Mesenchymal stem cell (in vitro differentiated cells and primary cell): ENCODE data around the gene CACNA1C.

Source experiments
- DNase-seq: peaks from one replicate; pipeline ENCODE4 v3.0.0-alpha.2; 2013
- H2AFZ ChIP-seq: one replicate; pipeline ENCODE4 v1.6.1; 2013; ENCODE audit warnings: low read depth, mild to moderate bottlenecking, control low read depth, inconsistent platforms, low read length, moderate library complexity
- H2AK5ac ChIP-seq: 2 replicates; pipeline ENCODE4 v1.6.1; 2013; ENCODE audit warnings: low read length, moderate library complexity, mild to moderate bottlenecking, inconsistent platforms; ENCODE audit not compliant: severe bottlenecking
- H2BK120ac ChIP-seq: one replicate; pipeline ENCODE4 v1.6.1; 2013; ENCODE audit warnings: low read depth, mild to moderate bottlenecking, inconsistent platforms, low read length, moderate library complexity
- H2BK12ac ChIP-seq, 2 experiments: one replicate each; pipeline ENCODE4 v1.6.1; 2013; ENCODE audit warnings: inconsistent platforms in 2 of 2, low read length in 2 of 2, mild to moderate bottlenecking in 2 of 2, moderate library complexity in 2 of 2, control low read depth in 1 of 2
- H2BK15ac ChIP-seq: one replicate; pipeline ENCODE4 v1.6.1; 2013; ENCODE audit warnings: mild to moderate bottlenecking, low read depth, inconsistent platforms; ENCODE audit not compliant: poor library complexity, severe bottlenecking
- H2BK5ac ChIP-seq: 2 replicates; pipeline ENCODE4 v1.6.1; 2013; ENCODE audit warnings: low read depth, mild to moderate bottlenecking, low read length, control low read depth, inconsistent platforms; ENCODE audit not compliant: poor library complexity, severe bottlenecking
- H3K14ac ChIP-seq, 2 experiments: one replicate each; pipeline ENCODE4 v1.6.1; 2013; ENCODE audit warnings: inconsistent platforms in 2 of 2, low read length in 2 of 2, control low read depth in 1 of 2, mild to moderate bottlenecking in 1 of 2, moderate library complexity in 1 of 2
- H3K18ac ChIP-seq, 2 experiments: one replicate each; pipeline ENCODE4 v1.6.1; 2013; ENCODE audit warnings: inconsistent platforms in 2 of 2, low read length in 2 of 2, control low read depth in 1 of 2, low read depth in 1 of 2, mild to moderate bottlenecking in 1 of 2
- H3K23ac ChIP-seq, 2 experiments: one replicate each; pipeline ENCODE4 v1.6.1; 2013; ENCODE audit warnings: inconsistent platforms in 2 of 2, low read length in 2 of 2, mild to moderate bottlenecking in 2 of 2, moderate library complexity in 2 of 2, control low read depth in 1 of 2
- H3K27ac ChIP-seq: 2 replicates; pipeline ENCODE4 v1.5.1; 2013; ENCODE audit warnings: mild to moderate bottlenecking, moderate library complexity, low read length, control low read depth, inconsistent platforms; ENCODE audit not compliant: poor library complexity, severe bottlenecking
- H3K27me3 ChIP-seq, 2 experiments: 2 replicates each; pipeline versions ENCODE4 v1.6.1 to v1.7.0; 2013; ENCODE audit warnings: low read length in 2 of 2, mild to moderate bottlenecking in 2 of 2, moderate library complexity in 2 of 2, control low read depth in 1 of 2, inconsistent platforms in 1 of 2; ENCODE audit not compliant: control insufficient read depth in 1 of 2, insufficient read depth in 1 of 2
- H3K36me3 ChIP-seq, 2 experiments: 2 replicates each; pipeline versions ENCODE4 v1.6.1 to v1.7.0; 2013; ENCODE audit warnings: low read length in 2 of 2, control low read depth in 1 of 2, inconsistent platforms in 1 of 2, low read depth in 1 of 2, mild to moderate bottlenecking in 1 of 2; ENCODE audit not compliant: insufficient read depth in 2 of 2, control insufficient read depth in 1 of 2
- H3K4ac ChIP-seq, 2 experiments: one replicate each; pipeline ENCODE4 v1.6.1; 2013; ENCODE audit warnings: inconsistent platforms in 2 of 2, low read length in 2 of 2, mild to moderate bottlenecking in 2 of 2, moderate library complexity in 2 of 2, control low read depth in 1 of 2, low read depth in 1 of 2
- H3K4me1 ChIP-seq: 2 replicates; pipeline ENCODE4 v1.6.1; 2013; ENCODE audit warnings: low read depth, low read length, control low read depth; ENCODE audit not compliant: control insufficient read depth, insufficient read depth
- H3K4me2 ChIP-seq: 2 replicates; pipeline ENCODE4 v1.6.1; 2013; ENCODE audit warnings: low read length, mild to moderate bottlenecking, inconsistent platforms; ENCODE audit not compliant: poor library complexity, severe bottlenecking
- H3K4me3 ChIP-seq, 2 experiments: 2 replicates each; pipeline versions ENCODE4 v1.5.1 to v1.7.0; 2013; ENCODE audit warnings: low read length in 2 of 2, mild to moderate bottlenecking in 2 of 2, control low read depth in 1 of 2, low read depth in 1 of 2; ENCODE audit not compliant: insufficient read depth in 1 of 2
- H3K79me1 ChIP-seq: replicated peaks from 2 replicates; pipeline ENCODE4 v1.6.1; 2013; ENCODE audit warnings: mild to moderate bottlenecking, control low read depth, low read length, inconsistent platforms; ENCODE audit not compliant: poor library complexity, severe bottlenecking
- H3K9ac ChIP-seq: 2 replicates; pipeline ENCODE4 v1.7.0; 2013; ENCODE audit warnings: mild to moderate bottlenecking, low read length, moderate library complexity
- H3K9me3 ChIP-seq: 2 replicates; pipeline ENCODE4 v1.7.0; 2013; ENCODE audit warnings: mild to moderate bottlenecking, low read length; ENCODE audit not compliant: control insufficient read depth
- H4K8ac ChIP-seq: one replicate; pipeline ENCODE4 v1.6.1; 2013; ENCODE audit warnings: inconsistent platforms, mild to moderate bottlenecking, low read length, moderate library complexity
- H4K91ac ChIP-seq: one replicate; pipeline ENCODE4 v1.6.1; 2013; ENCODE audit warnings: mild to moderate bottlenecking, low read length, inconsistent platforms
- WGBS: methylation state at CpG from one replicate; pipeline ENCODE4 v1.1.7; 2013; ENCODE audit warnings: mixed read lengths; 5-methylcytosine and 5-hydroxymethylcytosine counted together

The CACNA1C gene

DNA sequence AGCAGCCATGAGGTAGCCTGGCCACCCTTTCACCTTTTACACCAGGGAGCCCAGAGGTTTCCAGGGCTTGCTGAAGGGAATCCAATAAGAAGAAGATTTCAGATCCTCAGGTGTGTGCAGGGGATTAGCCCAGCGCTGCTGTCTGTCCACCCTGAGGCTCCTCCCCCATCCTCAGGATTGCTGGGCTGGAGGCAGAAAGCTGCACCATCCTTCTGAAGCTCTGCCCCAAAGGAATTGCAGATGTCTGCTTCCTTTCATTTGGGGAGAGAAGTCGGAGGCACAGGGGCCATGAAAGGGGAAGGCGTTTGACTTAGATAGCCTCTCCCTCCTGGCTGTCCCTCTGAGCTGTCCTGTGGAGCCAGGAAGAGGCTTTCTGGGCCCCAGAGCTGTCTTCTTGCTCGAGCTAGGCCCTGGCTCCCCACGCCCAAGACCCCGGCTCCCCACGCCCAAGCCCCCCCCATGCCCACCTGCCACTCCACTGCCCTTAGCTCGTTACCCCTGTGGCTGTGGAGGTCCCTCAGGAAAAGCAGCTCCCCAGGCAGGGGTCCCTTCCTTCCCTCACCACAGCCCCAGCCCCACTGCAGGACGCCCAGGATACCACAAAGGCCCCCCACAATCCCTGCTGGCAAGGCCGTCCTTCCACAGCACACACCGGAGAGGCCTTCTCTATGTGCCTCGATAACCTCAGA is 359.0 kb downstream of the CACNA1C start:
- Histone ChIP-seq H3K14ac (no peak overlapping the region), H3K4ac (no peak overlapping the region), H3K23ac (no peak overlapping the region), H4K8ac (no peak overlapping the region), H2BK15ac (no peak overlapping the region), H3K27me3 (peaks cover 0 to 27% of the 10 kb centered on the region in 2 experiments), H3K36me3 (peaks cover 0 to 2% of the 10 kb centered on the region in 2 experiments), H2AFZ (no peak overlapping the region), H3K9me3 (no peaks in the 10 kb centered on the region), H3K4me2 (no peak overlapping the region), H3K9ac (no peak overlapping the region), H4K91ac (no peak overlapping the region), H2BK12ac (no peak overlapping the region), H3K4me1 (peaks cover 2% of the 10 kb centered on the region), H3K79me1 (no peaks in the 10 kb centered on the region), H2AK5ac (no peak overlapping the region), H2BK120ac (no peak overlapping the region), H3K27ac (no peak overlapping the region), H3K4me3 (no peak overlapping the region), H2BK5ac (no peak overlapping the region), H3K18ac (no peak overlapping the region)
- no peak for DNase-seq
- 78% methylated on average over 12 of the region's 12 CpGs for WGBS

DNA sequence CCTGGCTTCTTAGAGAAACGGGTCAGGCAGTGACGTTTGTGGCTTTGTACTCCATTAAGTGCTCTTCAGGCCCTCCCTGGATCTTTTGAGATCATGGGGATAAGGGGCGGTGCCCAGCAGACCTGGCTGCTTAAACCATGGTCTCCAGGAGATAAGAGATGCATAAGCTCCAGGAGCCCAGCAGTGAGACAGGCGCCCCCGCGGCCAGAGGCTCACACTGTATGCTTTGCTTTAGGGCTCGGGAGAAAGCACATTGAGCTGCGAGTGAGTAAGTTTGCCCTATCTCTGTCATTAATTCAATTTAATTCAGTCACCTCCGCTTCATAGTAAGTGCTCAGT is 359.5 kb downstream of the CACNA1C start:
- Histone ChIP-seq H2BK5ac (no peak overlapping the region), H3K79me1 (no peaks in the 10 kb centered on the region), H3K27me3 (peaks cover 0 to 27% of the 10 kb centered on the region in 2 experiments), H4K8ac (no peak overlapping the region), H3K23ac (no peak overlapping the region), H3K4ac (no peak overlapping the region), H3K14ac (no peak overlapping the region), H3K27ac (no peak overlapping the region), H2AK5ac (no peak overlapping the region), H2AFZ (no peak overlapping the region), H2BK15ac (no peak overlapping the region), H3K36me3 (peaks cover 0 to 4% of the 10 kb centered on the region in 2 experiments), H4K91ac (no peak overlapping the region), H2BK12ac (no peak overlapping the region), H2BK120ac (no peak overlapping the region), H3K9me3 (no peaks in the 10 kb centered on the region), H3K9ac (no peak overlapping the region), H3K18ac (no peak overlapping the region), H3K4me2 (no peak overlapping the region), H3K4me1 (peaks cover 2% of the 10 kb centered on the region), H3K4me3 (no peak overlapping the region)
- DNase-seq, result no peak
- 64% methylated on average over 7 of the region's 9 CpGs for WGBS

GRCh38 chr12:2413301-2413700 is 360.5 kb downstream of the CACNA1C start:
- Histone ChIP-seq H3K4me3 (no peak overlapping the region), H4K8ac (no peak overlapping the region), H2AK5ac (no peak overlapping the region), H2BK5ac (no peak overlapping the region), H3K18ac (no peak overlapping the region), H3K4me1 (peaks cover 2% of the 10 kb centered on the region), H2BK120ac (no peak overlapping the region), H2BK12ac (no peak overlapping the region), H3K36me3 (peaks cover 0 to 4% of the 10 kb centered on the region in 2 experiments), H3K4me2 (no peak overlapping the region), H2BK15ac (no peak overlapping the region), H4K91ac (no peak overlapping the region), H3K27me3 (peaks cover 0 to 27% of the 10 kb centered on the region in 2 experiments), H3K79me1 (no peaks in the 10 kb centered on the region), H3K9me3 (no peaks in the 10 kb centered on the region), H3K23ac (no peak overlapping the region), H3K27ac (no peak overlapping the region), H3K4ac (no peak overlapping the region), H3K9ac (no peak overlapping the region), H3K14ac (no peak overlapping the region), H2AFZ (no peak overlapping the region)
- 86% methylated on average over 8 of the region's 8 CpGs for WGBS
- no peak for DNase-seq

DNA sequence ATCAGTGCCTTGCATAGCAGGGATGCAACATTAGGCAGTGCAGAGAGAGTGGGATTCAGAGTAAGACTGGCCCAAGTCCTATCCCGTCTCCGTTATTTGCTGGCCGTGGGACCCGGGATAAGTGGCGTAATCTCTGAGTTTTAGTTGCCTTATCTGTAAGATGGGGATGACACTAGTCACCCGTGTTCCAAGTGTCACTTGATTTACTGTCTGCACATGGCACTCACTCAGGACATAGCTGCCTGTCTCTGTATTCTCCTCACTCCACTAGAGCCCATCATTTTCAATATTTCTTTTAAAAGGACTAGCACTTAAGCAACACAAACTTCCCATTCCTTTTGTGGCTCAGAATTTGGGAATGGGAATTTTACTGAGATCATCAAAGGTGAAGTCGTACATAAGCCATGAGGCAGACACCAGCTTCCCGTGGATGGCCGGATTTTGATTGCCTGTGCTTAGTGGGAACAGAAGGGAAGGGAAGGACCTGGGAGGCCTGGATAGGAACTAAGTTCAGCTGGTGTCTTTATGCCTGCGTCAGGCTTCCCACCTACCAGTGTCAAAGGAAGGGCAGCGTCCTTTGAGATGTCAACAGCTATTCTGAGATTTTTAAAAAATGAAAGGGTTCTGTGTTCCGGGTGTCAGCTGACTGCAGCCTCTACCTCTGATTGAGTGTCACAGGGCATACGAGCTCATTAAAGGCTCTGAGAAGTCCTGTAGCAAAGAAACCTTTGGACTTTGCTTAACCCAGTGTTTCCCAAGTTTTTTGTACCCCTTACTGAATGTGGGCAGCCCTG is 361.4 kb downstream of the CACNA1C start:
- Histone ChIP-seq H3K4me3 (no peak overlapping the region), H2BK12ac (no peak overlapping the region), H3K9ac (no peak overlapping the region), H2BK5ac (no peak overlapping the region), H4K8ac (no peak overlapping the region), H3K23ac (no peak overlapping the region), H3K4ac (no peak overlapping the region), H3K9me3 (no peaks in the 10 kb centered on the region), H3K4me1 (peaks cover 2% of the 10 kb centered on the region), H3K14ac (no peak overlapping the region), H2AFZ (no peak overlapping the region), H4K91ac (no peak overlapping the region), H3K79me1 (no peaks in the 10 kb centered on the region), H3K4me2 (no peak overlapping the region), H3K18ac (no peak overlapping the region), H2BK120ac (no peak overlapping the region), H3K36me3 (peaks cover 0 to 4% of the 10 kb centered on the region in 2 experiments), H2BK15ac (no peak overlapping the region), H3K27me3 (peaks cover 0 to 23% of the 10 kb centered on the region in 2 experiments), H3K27ac (no peak overlapping the region), H2AK5ac (no peak overlapping the region)
- whole genome bisulfite sequencing, result 79% methylated on average over 13 of the region's 13 CpGs
- no peak for DNase-seq
